Psoas muscle (tissue), 8 donors: ENCODE results near the gene SNED1. TPM values are rescaled to one million over a fixed set of nuclear protein-coding genes. Genes with fewer than 3 reads are reported as not detected.

ENCODE experiments used
- ATAC-seq, 4 donors: fragments of 200-7000 bp; cut with Tn5 transposase; one replicate each; pipeline ENCODE4 v1.9.1; 2020; ENCODE audit warnings: moderate library complexity in 3 of 4, mild to moderate bottlenecking in 2 of 4
- DNase-seq, 2 donors: peaks; one replicate each; pipeline ENCODE4 v3.0.0-alpha.2; 2020
- H3K27ac ChIP-seq: fragments of 200-600 bp; one replicate; pipeline ENCODE4 v1.8.0; 2022
- H3K27me3 ChIP-seq, 3 donors: fragments of 200-600 bp in 1 of 3; one replicate each; pipeline versions ENCODE4 v1.6.1 to v1.8.0; 2013 to 2022; ENCODE audit warnings: low read length in 2 of 3, mild to moderate bottlenecking in 2 of 3, moderate library complexity in 1 of 3; ENCODE audit not compliant: insufficient read depth in 3 of 3
- H3K36me3 ChIP-seq, 2 donors: fragments of 200-600 bp in 1 of 2; one replicate each; pipeline versions ENCODE4 v1.6.1 to v1.8.0; 2013 to 2022; ENCODE audit warnings: low read depth in 1 of 2, mild to moderate bottlenecking in 1 of 2, moderate library complexity in 1 of 2; ENCODE audit not compliant: insufficient read depth in 1 of 2
- H3K4me1 ChIP-seq: fragments of 200-600 bp; one replicate; pipeline ENCODE4 v1.8.0; 2022
- H3K4me3 ChIP-seq: fragments of 200-600 bp; one replicate; pipeline ENCODE4 v1.8.0; 2022; ENCODE audit warnings: mild to moderate bottlenecking
- H3K9me3 ChIP-seq: fragments of 200-600 bp; one replicate; pipeline ENCODE4 v1.8.0; 2022
- WGBS, 3 donors: extraction: QIAGEN DNeasy Blood & Tissue Kit; methylation state at CpG; one replicate each; pipeline versions ENCODE4 v1.1.6 to v1.1.7; 2013; 5-methylcytosine and 5-hydroxymethylcytosine counted together
- intact Hi-C, 2 donors: fragments of 100-400 bp; cut with DNase I; formaldehyde crosslinking; loops; one replicate each; pipeline versions ENCODE4 v1.11.0 to v1.14.2; 2022
- polyA plus RNA-seq, 3 donors: library from polyadenylated mRNA; stranded (reverse); fragments of 200-250 nt; gene quantifications; one replicate each; pipeline ENCODE4 v1.2.3, GENCODE V29; 2013
- total RNA-seq, 4 donors: library from RNA; stranded (reverse); fragmentation: NEBNext Ultra II Directional in 2 of 4; extraction: Animal tissue kit (Norgen Biotek cat#: 25700) in 2 of 4; gene quantifications; one replicate each; pipeline versions ENCODE4 v1.2.1 to v1.2.4, GENCODE V29; 2021 to 2023
- TF ChIP-seq, protein P1 (sequence below): fragments of 200-600 bp; IDR thresholded peaks from one replicate; pipeline ENCODE4 v1.8.0; 2022; ENCODE audit warnings: antibody characterized with exemption
- donor health status: healthy with polysubstance abuse.
- donor health status: DM: no; HTN: no; CAD: no; lungs with moderate emphysema.
- donor health status: Bipolar disorder and iron deficiency.
- donor health status: healthy.
- donor health status: DM: yes; HTN: yes; CAD: no.
- donor health status: DM: no; HTN: no; CAD: no.
- donor health status: DM: no; HTN: no; CAD: no.
- donor health status: DM: yes; HTN: yes; CAD: no.

The SNED1 gene
- total and polyA plus RNA-seq, 7 donors: 7.8 to 36.9 (median 9.2) TPM

DNA sequence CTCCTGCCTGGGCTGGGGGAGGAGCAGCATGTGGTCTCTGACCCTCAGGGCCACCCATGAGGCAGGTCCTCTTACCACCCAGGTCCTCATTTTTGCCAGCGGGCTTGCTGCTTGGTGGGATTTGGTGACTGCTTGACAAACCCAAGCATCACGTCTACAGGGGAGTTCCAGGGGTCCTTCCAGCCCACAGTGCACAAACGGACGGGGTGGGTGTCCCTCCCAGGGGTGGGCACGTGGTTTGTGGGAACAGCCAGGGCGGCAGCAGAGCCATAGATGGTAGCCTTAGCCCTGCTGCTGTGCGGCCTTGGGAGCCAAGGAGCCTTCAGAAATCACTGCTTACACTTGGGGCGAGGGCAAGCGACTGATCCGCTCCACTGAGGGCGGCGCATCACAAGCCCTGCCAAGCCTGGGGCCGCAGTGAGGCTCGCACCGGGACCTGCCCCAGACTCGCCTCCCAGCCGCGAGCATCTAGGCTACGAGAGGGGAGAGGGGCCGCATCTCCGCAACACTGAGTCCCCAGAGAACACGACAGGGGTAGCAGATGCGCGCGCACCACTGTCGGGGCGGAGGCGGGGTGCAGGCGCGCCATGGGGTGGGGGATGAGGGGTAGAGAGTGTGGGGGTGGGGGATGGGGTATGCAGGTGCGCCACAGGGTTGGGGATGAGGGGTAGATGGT, 36.9 kb downstream of the SNED1 start:
- H3K27me3 ChIP-seq: no peaks in the 10 kb centered on the region
- ATAC-seq: no peak
- H3K36me3 ChIP-seq: peaks cover 2 to 64% of the 10 kb centered on the region in 2 donors
- 60 to 69% (median 66%) methylated on average over 30 to 31 of the region's 31 CpGs for WGBS, 3 donors
- TF ChIP-seq, protein P1, sequence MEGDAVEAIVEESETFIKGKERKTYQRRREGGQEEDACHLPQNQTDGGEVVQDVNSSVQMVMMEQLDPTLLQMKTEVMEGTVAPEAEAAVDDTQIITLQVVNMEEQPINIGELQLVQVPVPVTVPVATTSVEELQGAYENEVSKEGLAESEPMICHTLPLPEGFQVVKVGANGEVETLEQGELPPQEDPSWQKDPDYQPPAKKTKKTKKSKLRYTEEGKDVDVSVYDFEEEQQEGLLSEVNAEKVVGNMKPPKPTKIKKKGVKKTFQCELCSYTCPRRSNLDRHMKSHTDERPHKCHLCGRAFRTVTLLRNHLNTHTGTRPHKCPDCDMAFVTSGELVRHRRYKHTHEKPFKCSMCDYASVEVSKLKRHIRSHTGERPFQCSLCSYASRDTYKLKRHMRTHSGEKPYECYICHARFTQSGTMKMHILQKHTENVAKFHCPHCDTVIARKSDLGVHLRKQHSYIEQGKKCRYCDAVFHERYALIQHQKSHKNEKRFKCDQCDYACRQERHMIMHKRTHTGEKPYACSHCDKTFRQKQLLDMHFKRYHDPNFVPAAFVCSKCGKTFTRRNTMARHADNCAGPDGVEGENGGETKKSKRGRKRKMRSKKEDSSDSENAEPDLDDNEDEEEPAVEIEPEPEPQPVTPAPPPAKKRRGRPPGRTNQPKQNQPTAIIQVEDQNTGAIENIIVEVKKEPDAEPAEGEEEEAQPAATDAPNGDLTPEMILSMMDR: no peak
- H3K9me3 ChIP-seq: no peaks in the 10 kb centered on the region
- H3K27ac ChIP-seq: no peak overlapping the region
- intact Hi-C loops: no loop called here
- no peaks in the 10 kb centered on the region for H3K4me1 ChIP-seq
- H3K4me3 ChIP-seq: no peak overlapping the region
- DNase-seq: no peak

- Histone ChIP-seq H3K4me3 (peak overlapping the region; percentile 22), H3K27me3 (no peaks in the 10 kb centered on the region), H3K9me3 (no peaks in the 10 kb centered on the region), H3K4me1 (no peaks in the 10 kb centered on the region), H3K27ac (no peak overlapping the region), H3K36me3 (peaks cover 2 to 70% of the 10 kb centered on the region in 2 donors)
- 44 to 50% (median 45%) methylated on average over 25 to 39 of the region's 39 CpGs for WGBS, 3 donors
- intact Hi-C loops: no loop called here
- TF ChIP-seq, protein P1: no peak
- ATAC-seq (peak in 1 of 4 donors; percentile 19), DNase-seq (no peak)
These were observed 37.5 kb downstream of the SNED1 start for GRCh38 chr2:241035818-241036396.

DNA sequence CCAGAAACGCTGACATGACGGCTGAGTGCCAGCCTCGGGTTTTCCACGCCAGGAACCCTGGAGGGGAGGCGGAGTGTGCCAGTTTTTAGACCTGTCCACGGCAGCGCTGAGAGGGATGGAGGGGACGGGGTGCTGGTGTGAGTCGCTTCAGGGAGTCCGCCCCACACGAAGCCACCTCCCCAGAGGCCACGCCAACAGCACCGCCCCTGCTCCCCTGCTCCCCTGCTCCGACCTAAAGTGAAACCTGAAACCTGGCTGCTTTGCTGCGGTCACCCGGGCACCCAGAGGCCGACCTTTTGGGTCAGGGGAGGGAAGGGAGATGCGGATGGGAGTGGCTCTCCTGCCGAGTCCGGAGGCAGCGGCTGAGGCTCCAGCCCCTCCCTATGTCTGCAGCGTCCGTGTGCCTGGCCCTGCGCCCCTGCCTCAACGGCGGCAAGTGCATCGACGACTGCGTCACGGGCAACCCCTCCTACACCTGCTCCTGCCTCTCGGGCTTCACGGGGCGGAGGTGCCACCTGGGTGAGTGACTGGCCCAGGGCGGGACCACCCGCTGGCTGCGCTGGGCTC, 38.1 kb downstream of the SNED1 start:
- H3K9me3 ChIP-seq: no peaks in the 10 kb centered on the region
- H3K27ac ChIP-seq: no peak overlapping the region
- TF ChIP-seq, protein P1: no peak
- DNase-seq (no peak), ATAC-seq (peak in 1 of 4 donors; percentile 23)
- no peaks in the 10 kb centered on the region for H3K4me1 ChIP-seq
- H3K36me3 ChIP-seq: peaks cover 2 to 72% of the 10 kb centered on the region in 2 donors
- peak overlapping the region; percentile 22 for H3K4me3 ChIP-seq
- 43 to 52% (median 49%) methylated on average over 34 to 36 of the region's 36 CpGs for WGBS, 3 donors
- intact Hi-C loops: no loop called here
- H3K27me3 ChIP-seq: no peaks in the 10 kb centered on the region

DNA sequence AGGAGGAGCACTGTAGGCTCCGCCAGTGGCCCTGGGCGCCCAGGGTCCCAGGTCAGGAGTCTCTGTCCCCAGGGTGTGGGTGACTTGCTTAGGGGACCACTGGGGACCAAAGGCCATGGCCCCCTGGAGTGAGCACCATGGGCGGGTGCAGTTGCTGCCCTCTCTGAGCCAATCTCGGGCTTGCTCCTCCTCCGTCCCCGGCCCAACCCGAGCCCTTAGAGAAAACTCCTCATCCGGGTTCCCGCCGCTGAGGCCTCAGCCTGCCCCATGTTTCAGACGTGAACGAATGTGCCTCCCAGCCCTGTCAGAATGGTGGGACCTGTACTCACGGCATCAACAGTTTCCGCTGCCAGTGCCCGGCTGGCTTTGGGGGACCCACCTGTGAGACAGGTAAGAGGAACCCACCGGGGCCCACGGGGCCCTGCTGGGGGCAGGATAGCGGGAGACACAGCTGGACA, 38.6 kb downstream of the SNED1 start:
- peak in 1 of 4 donors; percentile 25 for ATAC-seq

More for the DNA sequence above, 38.6 kb downstream of the SNED1 start:
- 76 to 83% (median 82%) methylated on average over 18 of the region's 18 CpGs for WGBS, 3 donors
- Histone ChIP-seq H3K4me1 (no peaks in the 10 kb centered on the region), H3K27ac (no peak overlapping the region), H3K36me3 (peaks cover 2 to 73% of the 10 kb centered on the region in 2 donors), H3K9me3 (no peaks in the 10 kb centered on the region), H3K4me3 (no peak overlapping the region), H3K27me3 (no peaks in the 10 kb centered on the region)
- intact Hi-C loops: no loop called here
- TF ChIP-seq, protein P1: no peak
- DNase-seq: no peak
